Heart left ventricle (tissue), 13 donors: Measurements from ENCODE around the gene TNRC18.

Experiments
- POLR2A ChIP-seq, 2 donors: fragments of 450-650 bp; IDR thresholded peaks; one replicate each; pipeline ENCODE4 v1.6.1; 2017; ENCODE audit warnings: antibody characterized with exemption in 2 of 2, mild to moderate bottlenecking in 2 of 2, moderate library complexity in 2 of 2
- TF ChIP-seq, protein P1 (sequence below), 12 donors: fragments of 200-600 bp; sonication (generic) in 4 of 12; IDR thresholded peaks; one replicate each; pipeline versions ENCODE4 v1.5.0 to v1.8.0; 2018 to 2022; ENCODE audit warnings: antibody characterized with exemption in 12 of 12, mild to moderate bottlenecking in 5 of 12
- donor health status: ischemic (EF 13 %, LVEDD 7.1; RV severe dilation, severe dysfunction).
- donor health status: DM: no; HTN: yes; CAD: no.
- donor health status: DM: no; HTN: no; CAD: no.
- donor health status: ischemic (EF 25% LVEDD 6.9; RV normal size, moderate dysfunction).
- donor health status: ischemic (EF 25% LVEDD 5.7; RV mildly dilated, moderate dysfunction).
- donor health status: ischemic (EF 35%, LVEDD 5.7; RV mildly dilated, moderate dysfunction).
- donor health status: nonischemic (EF 11% LVEDD 7.7; RV severe dilation, severe dysfunction).
- donor health status: DM: yes; HTN: yes; CAD: no.
- donor health status: PGD.
- donor health status: ischemic (EF 29% LVEDD 5.4; RV normal size, mild dysfunction).
- donor health status: nonischemic (EF 23%, LVEDD 6.1; RV moderate dilation, normal function).

- TF ChIP-seq, protein P1, sequence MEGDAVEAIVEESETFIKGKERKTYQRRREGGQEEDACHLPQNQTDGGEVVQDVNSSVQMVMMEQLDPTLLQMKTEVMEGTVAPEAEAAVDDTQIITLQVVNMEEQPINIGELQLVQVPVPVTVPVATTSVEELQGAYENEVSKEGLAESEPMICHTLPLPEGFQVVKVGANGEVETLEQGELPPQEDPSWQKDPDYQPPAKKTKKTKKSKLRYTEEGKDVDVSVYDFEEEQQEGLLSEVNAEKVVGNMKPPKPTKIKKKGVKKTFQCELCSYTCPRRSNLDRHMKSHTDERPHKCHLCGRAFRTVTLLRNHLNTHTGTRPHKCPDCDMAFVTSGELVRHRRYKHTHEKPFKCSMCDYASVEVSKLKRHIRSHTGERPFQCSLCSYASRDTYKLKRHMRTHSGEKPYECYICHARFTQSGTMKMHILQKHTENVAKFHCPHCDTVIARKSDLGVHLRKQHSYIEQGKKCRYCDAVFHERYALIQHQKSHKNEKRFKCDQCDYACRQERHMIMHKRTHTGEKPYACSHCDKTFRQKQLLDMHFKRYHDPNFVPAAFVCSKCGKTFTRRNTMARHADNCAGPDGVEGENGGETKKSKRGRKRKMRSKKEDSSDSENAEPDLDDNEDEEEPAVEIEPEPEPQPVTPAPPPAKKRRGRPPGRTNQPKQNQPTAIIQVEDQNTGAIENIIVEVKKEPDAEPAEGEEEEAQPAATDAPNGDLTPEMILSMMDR (IDR thresholded peaks at IDR 0.05), result no peak
- TF ChIP-seq POLR2A (IDR thresholded peaks at IDR 0.05), result peak in 1 of 2 donors; percentile 27
These were observed at the start of gene TNRC18 for GRCh38 chr7:5423306-5423975.
